ENCODE measurements around the gene NOTCH1.

- TF ChIP-seq, protein P1, sequence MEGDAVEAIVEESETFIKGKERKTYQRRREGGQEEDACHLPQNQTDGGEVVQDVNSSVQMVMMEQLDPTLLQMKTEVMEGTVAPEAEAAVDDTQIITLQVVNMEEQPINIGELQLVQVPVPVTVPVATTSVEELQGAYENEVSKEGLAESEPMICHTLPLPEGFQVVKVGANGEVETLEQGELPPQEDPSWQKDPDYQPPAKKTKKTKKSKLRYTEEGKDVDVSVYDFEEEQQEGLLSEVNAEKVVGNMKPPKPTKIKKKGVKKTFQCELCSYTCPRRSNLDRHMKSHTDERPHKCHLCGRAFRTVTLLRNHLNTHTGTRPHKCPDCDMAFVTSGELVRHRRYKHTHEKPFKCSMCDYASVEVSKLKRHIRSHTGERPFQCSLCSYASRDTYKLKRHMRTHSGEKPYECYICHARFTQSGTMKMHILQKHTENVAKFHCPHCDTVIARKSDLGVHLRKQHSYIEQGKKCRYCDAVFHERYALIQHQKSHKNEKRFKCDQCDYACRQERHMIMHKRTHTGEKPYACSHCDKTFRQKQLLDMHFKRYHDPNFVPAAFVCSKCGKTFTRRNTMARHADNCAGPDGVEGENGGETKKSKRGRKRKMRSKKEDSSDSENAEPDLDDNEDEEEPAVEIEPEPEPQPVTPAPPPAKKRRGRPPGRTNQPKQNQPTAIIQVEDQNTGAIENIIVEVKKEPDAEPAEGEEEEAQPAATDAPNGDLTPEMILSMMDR (conservative IDR thresholded peaks at IDR 0.05; ENCODE audit: low read depth, low read length) = no peak
- TF ChIP-seq, protein P2, sequence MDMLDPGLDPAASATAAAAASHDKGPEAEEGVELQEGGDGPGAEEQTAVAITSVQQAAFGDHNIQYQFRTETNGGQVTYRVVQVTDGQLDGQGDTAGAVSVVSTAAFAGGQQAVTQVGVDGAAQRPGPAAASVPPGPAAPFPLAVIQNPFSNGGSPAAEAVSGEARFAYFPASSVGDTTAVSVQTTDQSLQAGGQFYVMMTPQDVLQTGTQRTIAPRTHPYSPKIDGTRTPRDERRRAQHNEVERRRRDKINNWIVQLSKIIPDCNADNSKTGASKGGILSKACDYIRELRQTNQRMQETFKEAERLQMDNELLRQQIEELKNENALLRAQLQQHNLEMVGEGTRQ (IDR thresholded peaks at IDR 0.05; ENCODE audit: low read depth, low read length) = no peak
- TF ChIP-seq NFE2L2 (IDR thresholded peaks at IDR 0.05; ENCODE audit: low read depth, low read length) (no peak), POLR2A (IDR thresholded peaks at IDR 0.05; ENCODE audit: low read depth, low read length) (no peak), MAFK (IDR thresholded peaks at IDR 0.05; ENCODE audit: low read depth, low read length) (no peak), SMC3 (IDR thresholded peaks at IDR 0.05; ENCODE audit: low read depth, low read length) (no peak), RAD21 (IDR thresholded peaks at IDR 0.05; ENCODE audit: low read length) (no peak), FOS (IDR thresholded peaks at IDR 0.05; ENCODE audit: low read depth, low read length) (no peak), CEBPB (IDR thresholded peaks at IDR 0.05; ENCODE audit: low read depth, low read length) (no peak), RFX5 (IDR thresholded peaks at IDR 0.05; ENCODE audit: low read depth, low read length) (no peak), MAZ (IDR thresholded peaks at IDR 0.05; ENCODE audit: borderline replicate concordance, low read depth, low read length) (no peak)
Measured at GRCh38 chr9:136531186-136531903, 14.5 kb downstream of the NOTCH1 start.

Measured in IMR-90 (cell line).